GM12872 (cell line): ENCODE measurements around the gene CSNK2A1.

Experiments
- CTCF ChIP-seq: IDR thresholded peaks from 3 replicates; pipeline ENCODE4 v1.5.1; 2011; ENCODE audit warnings: low read depth, mild to moderate bottlenecking, low read length, moderate library complexity; ENCODE audit not compliant: insufficient read depth

Gene CSNK2A1

GRCh38 chr20:582204-582603, 38.6 kb upstream of the CSNK2A1 start:
- TF ChIP-seq CTCF, result no peak

GRCh38 chr20:577167-577791, 33.7 kb upstream of the CSNK2A1 start:
- peak; percentile 30; the same call in 1 of the 3 replicates for TF ChIP-seq CTCF

GRCh38 chr20:576156-576555, 32.6 kb upstream of the CSNK2A1 start:
- no peak for TF ChIP-seq CTCF

GRCh38 chr20:575230-575629, 31.6 kb upstream of the CSNK2A1 start:
- TF ChIP-seq CTCF, result no peak

GRCh38 chr20:574297-574942, 30.8 kb upstream of the CSNK2A1 start:
- TF ChIP-seq CTCF, result no peak

GRCh38 chr20:573414-574296, 30.1 kb upstream of the CSNK2A1 start:
- no peak for TF ChIP-seq CTCF

- TF ChIP-seq CTCF, result no peak
These were observed 29.1 kb upstream of the CSNK2A1 start for GRCh38 chr20:572727-573126.
